ENCODE results near the gene TRIM37.

TRIM37 gene

DNA sequence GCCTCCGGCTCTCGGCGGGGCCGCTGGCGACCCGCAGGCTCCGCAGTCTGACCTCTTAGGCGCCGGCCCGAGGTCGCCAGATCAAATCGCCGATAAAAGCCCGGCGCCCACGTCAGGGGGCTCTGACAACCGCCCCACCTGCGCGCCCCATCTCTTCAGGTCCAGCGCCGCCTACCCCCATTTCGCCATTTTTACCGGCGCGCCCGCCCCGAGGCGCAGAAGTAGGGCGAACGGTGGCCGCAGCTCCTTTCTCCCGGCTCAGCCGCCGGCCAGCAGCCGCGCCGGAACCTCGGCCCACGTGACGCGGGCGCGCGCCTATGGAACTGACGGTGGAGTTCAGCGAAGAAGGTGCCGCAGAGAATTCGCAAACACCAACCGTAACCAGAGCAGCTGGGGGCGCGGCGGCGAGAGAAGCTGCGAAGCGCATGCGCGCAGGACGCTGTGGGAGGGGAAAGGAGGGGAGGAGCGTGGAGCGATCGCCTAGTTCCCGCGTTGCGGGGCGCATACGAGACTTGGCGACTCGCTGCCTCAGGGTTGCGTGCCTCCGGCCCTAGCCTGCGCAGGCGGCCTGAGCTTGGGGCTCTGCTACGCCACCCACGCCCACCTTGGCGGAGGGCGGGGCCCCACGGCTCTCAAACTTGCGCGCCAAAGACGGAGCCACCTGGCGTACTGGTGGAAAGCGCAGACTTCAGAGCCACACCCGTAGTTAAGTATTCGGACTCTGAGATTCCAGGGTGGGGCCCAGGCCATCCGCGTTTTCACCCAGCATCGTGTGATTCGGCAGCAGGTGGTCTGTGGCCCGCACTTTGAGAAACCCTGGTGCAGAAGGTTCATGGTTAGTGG is at the start of gene TRIM37 (continued):
- TF ChIP-seq ZNF335 (tag by site-specific recombination; conservative IDR thresholded peaks at IDR 0.05), result peak; percentile 98
- peak; percentile 93 for TF ChIP-seq SP2 (tag by site-specific recombination; IDR thresholded peaks at IDR 0.05)
- no peak for TF ChIP-seq MEIS1 (CRISPR knock-in tag; IDR thresholded peaks at IDR 0.05; ENCODE audit: borderline replicate concordance)
- TF ChIP-seq, protein P1, sequence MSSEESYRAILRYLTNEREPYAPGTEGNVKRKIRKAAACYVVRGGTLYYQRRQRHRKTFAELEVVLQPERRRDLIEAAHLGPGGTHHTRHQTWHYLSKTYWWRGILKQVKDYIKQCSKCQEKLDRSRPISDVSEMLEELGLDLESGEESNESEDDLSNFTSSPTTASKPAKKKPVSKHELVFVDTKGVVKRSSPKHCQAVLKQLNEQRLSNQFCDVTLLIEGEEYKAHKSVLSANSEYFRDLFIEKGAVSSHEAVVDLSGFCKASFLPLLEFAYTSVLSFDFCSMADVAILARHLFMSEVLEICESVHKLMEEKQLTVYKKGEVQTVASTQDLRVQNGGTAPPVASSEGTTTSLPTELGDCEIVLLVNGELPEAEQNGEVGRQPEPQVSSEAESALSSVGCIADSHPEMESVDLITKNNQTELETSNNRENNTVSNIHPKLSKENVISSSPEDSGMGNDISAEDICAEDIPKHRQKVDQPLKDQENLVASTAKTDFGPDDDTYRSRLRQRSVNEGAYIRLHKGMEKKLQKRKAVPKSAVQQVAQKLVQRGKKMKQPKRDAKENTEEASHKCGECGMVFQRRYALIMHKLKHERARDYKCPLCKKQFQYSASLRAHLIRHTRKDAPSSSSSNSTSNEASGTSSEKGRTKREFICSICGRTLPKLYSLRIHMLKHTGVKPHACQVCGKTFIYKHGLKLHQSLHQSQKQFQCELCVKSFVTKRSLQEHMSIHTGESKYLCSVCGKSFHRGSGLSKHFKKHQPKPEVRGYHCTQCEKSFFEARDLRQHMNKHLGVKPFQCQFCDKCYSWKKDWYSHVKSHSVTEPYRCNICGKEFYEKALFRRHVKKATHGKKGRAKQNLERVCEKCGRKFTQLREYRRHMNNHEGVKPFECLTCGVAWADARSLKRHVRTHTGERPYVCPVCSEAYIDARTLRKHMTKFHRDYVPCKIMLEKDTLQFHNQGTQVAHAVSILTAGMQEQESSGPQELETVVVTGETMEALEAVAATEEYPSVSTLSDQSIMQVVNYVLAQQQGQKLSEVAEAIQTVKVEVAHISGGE (tag by site-specific recombination; conservative IDR thresholded peaks at IDR 0.05; ENCODE audit: low read depth), result peak; percentile 46; the same call in 1 of the 2 replicates
- TF ChIP-seq ZNF10 (tag by site-specific recombination; IDR thresholded peaks at IDR 0.05), result no peak; the same call in 1 of the 2 replicates
- TF ChIP-seq KLF10 (tag by site-specific recombination; IDR thresholded peaks at IDR 0.05), result peak; percentile 97
- no peak for TF ChIP-seq ZNF433 (tag by site-specific recombination; IDR thresholded peaks at IDR 0.05; ENCODE audit: low read depth)
- TF ChIP-seq ZNF19 (tag by site-specific recombination; IDR thresholded peaks at IDR 0.05; ENCODE audit: low read depth), result no peak
- TF ChIP-seq RBAK (tag by site-specific recombination; IDR thresholded peaks at IDR 0.05), result no peak
- TF ChIP-seq ZNF404 (tag by site-specific recombination; IDR thresholded peaks at IDR 0.05), result no peak
- no peak for TF ChIP-seq ZNF426 (tag by site-specific recombination; IDR thresholded peaks at IDR 0.05)
- TF ChIP-seq, protein P2, sequence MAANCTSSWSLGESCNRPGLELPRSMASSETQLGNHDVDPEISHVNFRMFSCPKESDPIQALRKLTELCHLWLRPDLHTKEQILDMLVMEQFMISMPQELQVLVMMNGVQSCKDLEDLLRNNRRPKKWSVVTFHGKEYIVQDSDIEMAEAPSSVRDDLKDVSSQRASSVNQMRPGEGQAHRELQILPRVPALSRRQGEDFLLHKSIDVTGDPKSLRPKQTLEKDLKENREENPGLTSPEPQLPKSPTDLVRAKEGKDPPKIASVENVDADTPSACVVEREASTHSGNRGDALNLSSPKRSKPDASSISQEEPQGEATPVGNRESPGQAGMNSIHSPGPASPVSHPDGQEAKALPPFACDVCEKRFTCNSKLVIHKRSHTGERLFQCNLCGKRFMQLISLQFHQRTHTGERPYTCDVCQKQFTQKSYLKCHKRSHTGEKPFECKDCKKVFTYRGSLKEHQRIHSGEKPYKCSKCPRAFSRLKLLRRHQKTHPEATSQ (tag by site-specific recombination; IDR thresholded peaks at IDR 0.05), result 0 out of 2 replicates have a peak, but pooled peaks have one; percentile 13
- TF ChIP-seq, protein P3, sequence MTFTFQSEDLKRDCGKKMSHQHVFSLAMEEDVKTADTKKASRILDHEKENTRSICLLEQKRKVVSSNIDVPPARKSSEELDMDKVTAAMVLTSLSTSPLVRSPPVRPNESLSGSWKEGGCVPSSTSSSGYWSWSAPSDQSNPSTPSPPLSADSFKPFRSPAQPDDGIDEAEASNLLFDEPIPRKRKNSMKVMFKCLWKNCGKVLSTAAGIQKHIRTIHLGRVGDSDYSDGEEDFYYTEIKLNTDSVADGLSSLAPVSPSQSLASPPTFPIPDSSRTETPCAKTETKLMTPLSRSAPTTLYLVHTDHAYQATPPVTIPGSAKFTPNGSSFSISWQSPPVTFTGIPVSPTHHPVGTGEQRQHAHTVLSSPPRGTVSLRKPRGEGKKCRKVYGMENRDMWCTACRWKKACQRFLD (tag by site-specific recombination; IDR thresholded peaks at IDR 0.05), result no peak; the same call in 1 of the 2 replicates
- TF ChIP-seq ZNF311 (tag by site-specific recombination; IDR thresholded peaks at IDR 0.05; ENCODE audit: borderline replicate concordance), result no peak
- TF ChIP-seq BCL11A (tag by site-specific recombination; IDR thresholded peaks at IDR 0.05; ENCODE audit: low read depth), result peak; percentile 58; the same call in 1 of the 2 replicates
- TF ChIP-seq MZF1 (tag by site-specific recombination; IDR thresholded peaks at IDR 0.05; ENCODE audit: borderline replicate concordance), result no peak
- TF ChIP-seq ZNF37A (tag by site-specific recombination; IDR thresholded peaks at IDR 0.05), result 0 out of 2 replicates have a peak, but pooled peaks have one; percentile 29
- TF ChIP-seq ZNF221 (tag by site-specific recombination; IDR thresholded peaks at IDR 0.05; ENCODE audit: borderline replicate concordance), result no peak
- no peak for TF ChIP-seq ZNF202 (tag by site-specific recombination; IDR thresholded peaks at IDR 0.05; ENCODE audit: borderline replicate concordance)
- TF ChIP-seq ZNF423 (tag by site-specific recombination; IDR thresholded peaks at IDR 0.05), result no peak; the same call in 1 of the 2 replicates
- TF ChIP-seq EGR2 (tag by site-specific recombination; IDR thresholded peaks at IDR 0.05; ENCODE audit: low read depth), result peak; percentile 77
- no peak for TF ChIP-seq ZNF544 (tag by site-specific recombination; IDR thresholded peaks at IDR 0.05)
- TF ChIP-seq, protein P4, sequence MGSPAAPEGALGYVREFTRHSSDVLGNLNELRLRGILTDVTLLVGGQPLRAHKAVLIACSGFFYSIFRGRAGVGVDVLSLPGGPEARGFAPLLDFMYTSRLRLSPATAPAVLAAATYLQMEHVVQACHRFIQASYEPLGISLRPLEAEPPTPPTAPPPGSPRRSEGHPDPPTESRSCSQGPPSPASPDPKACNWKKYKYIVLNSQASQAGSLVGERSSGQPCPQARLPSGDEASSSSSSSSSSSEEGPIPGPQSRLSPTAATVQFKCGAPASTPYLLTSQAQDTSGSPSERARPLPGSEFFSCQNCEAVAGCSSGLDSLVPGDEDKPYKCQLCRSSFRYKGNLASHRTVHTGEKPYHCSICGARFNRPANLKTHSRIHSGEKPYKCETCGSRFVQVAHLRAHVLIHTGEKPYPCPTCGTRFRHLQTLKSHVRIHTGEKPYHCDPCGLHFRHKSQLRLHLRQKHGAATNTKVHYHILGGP (tag by site-specific recombination; IDR thresholded peaks at IDR 0.05), result no peak
- no peak for TF ChIP-seq ZNF621 (tag by site-specific recombination; IDR thresholded peaks at IDR 0.05)
- TF ChIP-seq, protein P5, sequence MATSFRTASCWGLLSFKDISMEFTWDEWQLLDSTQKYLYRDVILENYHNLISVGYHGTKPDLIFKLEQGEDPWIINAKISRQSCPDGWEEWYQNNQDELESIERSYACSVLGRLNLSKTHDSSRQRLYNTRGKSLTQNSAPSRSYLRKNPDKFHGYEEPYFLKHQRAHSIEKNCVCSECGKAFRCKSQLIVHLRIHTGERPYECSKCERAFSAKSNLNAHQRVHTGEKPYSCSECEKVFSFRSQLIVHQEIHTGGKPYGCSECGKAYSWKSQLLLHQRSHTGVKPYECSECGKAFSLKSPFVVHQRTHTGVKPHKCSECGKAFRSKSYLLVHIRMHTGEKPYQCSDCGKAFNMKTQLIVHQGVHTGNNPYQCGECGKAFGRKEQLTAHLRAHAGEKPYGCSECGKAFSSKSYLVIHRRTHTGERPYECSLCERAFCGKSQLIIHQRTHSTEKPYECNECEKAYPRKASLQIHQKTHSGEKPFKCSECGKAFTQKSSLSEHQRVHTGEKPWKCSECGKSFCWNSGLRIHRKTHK (tag by site-specific recombination; IDR thresholded peaks at IDR 0.05), result no peak
- TF ChIP-seq ZNF645 (tag by site-specific recombination; IDR thresholded peaks at IDR 0.05), result no peak
- no peak for TF ChIP-seq ZSCAN23 (tag by site-specific recombination; IDR thresholded peaks at IDR 0.05)
- no peak for TF ChIP-seq ZNF473 (tag by site-specific recombination; IDR thresholded peaks at IDR 0.05)
- peak; percentile 63 for TF ChIP-seq ZBTB7A (tag by site-specific recombination; IDR thresholded peaks at IDR 0.05; ENCODE audit: low read depth)
- no peak for TF ChIP-seq ZNF830 (tag by site-specific recombination; IDR thresholded peaks at IDR 0.05; ENCODE audit: low read depth)
